HG02870 (cell line): ENCODE results near the gene ARL14.
"Not testable (repeated sequence)": the region's sequence is repeated elsewhere in the genome, so short reads cannot be mapped to it uniquely, and the experiment has no call there.

Experiments
- ATAC-seq: cut with Tn5 transposase; IDR thresholded peaks from one replicate; pipeline ENCODE4 v1.9.1; 2021; ENCODE audit warnings: mild to moderate bottlenecking, moderate library complexity; ENCODE audit not compliant: unreplicated experiment

The ARL14 gene

GRCh38 chr3:160675566-160676124 is 1.3 kb upstream of the ARL14 start:
- no peak for ATAC-seq

- no peak for ATAC-seq
Measured at GRCh38 chr3:160677459-160677881, 510 bp downstream of the ARL14 start.

- no peak for ATAC-seq
Measured at GRCh38 chr3:160678292-160678842, 1.4 kb downstream of the ARL14 start.

- ATAC-seq: no peak
Measured at GRCh38 chr3:160684368-160684740, 7.4 kb downstream of the ARL14 start.

GRCh38 chr3:160685144-160685766 is 8.3 kb downstream of the ARL14 start:
- ATAC-seq: no peak

GRCh38 chr3:160686955-160687535 is 10.1 kb downstream of the ARL14 start:
- ATAC-seq: no peak

- no peak for ATAC-seq
Measured at GRCh38 chr3:160691151-160691550, 14.2 kb downstream of the ARL14 start.

GRCh38 chr3:160691962-160692361 is 15.0 kb downstream of the ARL14 start:
- ATAC-seq: no peak

GRCh38 chr3:160693191-160693590 is 16.2 kb downstream of the ARL14 start:
- no peak for ATAC-seq

GRCh38 chr3:160694345-160694744 is 17.4 kb downstream of the ARL14 start:
- no peak for ATAC-seq

- ATAC-seq: no peak
Measured at GRCh38 chr3:160695003-160695402, 18.0 kb downstream of the ARL14 start.

GRCh38 chr3:160695915-160696327 is 19.0 kb downstream of the ARL14 start:
- ATAC-seq: no peak

- ATAC-seq: peak; percentile 81
Measured at GRCh38 chr3:160697637-160698380, 20.8 kb downstream of the ARL14 start.

GRCh38 chr3:160698599-160699195 is 21.7 kb downstream of the ARL14 start:
- ATAC-seq: no peak

- no peak for ATAC-seq
Measured at GRCh38 chr3:160701490-160701889, 24.5 kb downstream of the ARL14 start.

- no peak for ATAC-seq
Measured at GRCh38 chr3:160702290-160702689, 25.3 kb downstream of the ARL14 start.

- ATAC-seq: no peak
Measured at GRCh38 chr3:160703974-160704373, 27.0 kb downstream of the ARL14 start.

- peak; percentile 72 for ATAC-seq
Measured at GRCh38 chr3:160707187-160707794, 30.3 kb downstream of the ARL14 start.

- no peak for ATAC-seq
Measured at GRCh38 chr3:160709477-160710182, 32.7 kb downstream of the ARL14 start.

GRCh38 chr3:160713144-160713543 is 36.2 kb downstream of the ARL14 start:
- ATAC-seq: not testable (repeated sequence)
